ENCODE results near the gene NOXA1.

NOXA1 gene

GRCh38 chr9:137453643-137454081, 30.5 kb downstream of the NOXA1 start:
- TF ChIP-seq CTCF (IDR thresholded peaks at IDR 0.05; ENCODE audit: insufficient read depth, missing control alignments), result no peak
- FAIRE-seq, result no peak
- DNase-seq (ENCODE audit: insufficient read length, low spot score), result peak; percentile 63

GRCh38 chr9:137454145-137454596, 31.0 kb downstream of the NOXA1 start:
- DNase-seq (ENCODE audit: insufficient read length, low spot score) (no peak), FAIRE-seq (no peak)
- TF ChIP-seq CTCF (IDR thresholded peaks at IDR 0.05; ENCODE audit: insufficient read depth, missing control alignments), result no peak

DNA sequence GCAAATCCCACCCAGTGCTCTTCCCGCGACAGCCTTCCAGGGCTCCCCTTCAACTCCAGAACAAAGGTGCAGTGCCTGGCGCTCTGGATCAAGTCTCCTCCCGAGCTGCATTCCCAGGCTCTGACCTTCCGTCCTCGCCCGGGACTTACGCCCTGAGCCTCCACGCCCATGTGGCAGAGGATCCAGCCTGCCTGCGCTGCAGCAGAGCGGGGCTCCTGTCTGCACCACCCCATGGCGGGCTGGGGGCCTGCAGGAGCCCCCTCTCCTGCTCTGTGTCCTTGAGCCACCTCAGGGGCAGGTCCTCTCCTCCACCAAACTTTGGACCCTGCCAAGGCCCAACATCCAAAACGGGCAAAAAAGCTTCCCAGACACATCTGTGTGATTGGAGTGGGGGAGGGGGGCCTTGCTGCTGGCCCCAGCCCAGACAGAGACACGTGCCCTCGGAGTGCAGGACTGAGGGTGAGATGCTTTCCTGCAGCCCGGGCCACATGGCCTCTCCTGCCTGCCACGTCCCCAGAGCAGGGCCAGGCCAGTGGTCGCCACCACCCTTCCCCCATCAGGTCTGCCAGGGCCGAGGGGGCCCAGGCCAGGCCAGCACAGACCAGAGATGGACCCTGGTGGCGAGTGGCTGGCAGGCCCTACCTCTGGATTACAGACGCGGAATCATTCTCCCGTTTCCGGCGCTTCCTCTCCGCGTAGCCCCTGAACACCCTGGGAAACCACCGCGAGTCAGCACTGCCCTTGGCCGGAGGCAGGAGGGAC, 31.6 kb downstream of the NOXA1 start:
- FAIRE-seq, result no peak
- TF ChIP-seq CTCF (IDR thresholded peaks at IDR 0.05; ENCODE audit: insufficient read depth, missing control alignments), result no peak
- no peak for DNase-seq (ENCODE audit: insufficient read length, low spot score)

GRCh38 chr9:137455359-137455991, 32.3 kb downstream of the NOXA1 start:
- FAIRE-seq (no peak), DNase-seq (ENCODE audit: insufficient read length, low spot score) (no peak)
- no peak for TF ChIP-seq CTCF (IDR thresholded peaks at IDR 0.05; ENCODE audit: insufficient read depth, missing control alignments)

DNA sequence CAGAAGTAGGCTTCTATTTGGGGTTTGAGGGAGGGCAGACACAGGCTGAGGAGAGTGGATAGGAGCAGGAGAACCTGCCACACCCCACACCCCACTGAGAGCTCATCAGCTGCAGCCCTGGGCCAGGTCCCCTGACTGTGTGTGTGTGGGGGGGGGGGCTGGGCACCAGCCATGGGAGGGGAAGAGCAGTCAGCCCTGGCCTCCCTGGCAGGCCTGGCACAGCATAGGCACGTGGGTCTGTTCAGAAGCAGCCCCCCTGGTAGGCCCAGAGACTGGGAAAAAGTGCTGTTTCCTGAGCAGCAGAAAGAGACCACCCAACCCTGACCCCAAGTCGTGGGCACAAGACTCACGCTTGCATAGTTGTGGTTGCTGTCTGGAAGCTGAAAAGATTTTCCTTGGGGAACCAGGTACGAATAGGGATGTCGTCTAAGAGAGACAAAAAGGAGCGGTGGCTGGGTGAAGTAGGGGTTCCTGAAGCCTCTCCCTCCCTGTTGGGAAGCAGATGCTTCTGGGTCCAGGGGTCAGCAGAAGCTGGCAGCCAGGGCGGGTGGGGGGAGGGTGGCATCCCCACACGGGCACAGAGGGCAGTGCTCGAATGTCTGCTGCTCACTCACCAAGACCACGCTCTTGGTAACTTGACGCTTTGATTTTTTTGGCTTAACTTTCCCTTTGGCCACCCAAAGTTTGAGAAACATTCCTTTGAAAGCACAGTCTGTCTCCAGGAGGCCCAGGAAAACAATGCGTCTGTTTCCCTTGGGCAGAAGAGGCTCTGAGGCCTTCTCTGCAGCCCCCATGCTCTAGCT, 33.1 kb downstream of the NOXA1 start:
- no peak for FAIRE-seq
- TF ChIP-seq CTCF (IDR thresholded peaks at IDR 0.05; ENCODE audit: insufficient read depth, missing control alignments), result no peak

GRCh38 chr9:137456864-137457405, 33.7 kb downstream of the NOXA1 start:
- FAIRE-seq, result no peak
- TF ChIP-seq CTCF (IDR thresholded peaks at IDR 0.05; ENCODE audit: insufficient read depth, missing control alignments), result no peak

More for the DNA sequence above, 33.1 kb downstream of the NOXA1 start:
- DNase-seq (ENCODE audit: insufficient read length, low spot score), result no peak

More at GRCh38 chr9:137456864-137457405, 33.7 kb downstream of the NOXA1 start:
- no peak for DNase-seq (ENCODE audit: insufficient read length, low spot score)

Data from D721Med (cell line).